HL-60 (cell line): ENCODE results near the gene SNX30.

Source experiments
- DNase-seq, 2 experiments: peaks; one replicate each; pipeline ENCODE4 v3.0.0-alpha.2; 2010 to 2020; ENCODE audit warnings: low read depth in 1 of 2, low spot score in 1 of 2
- H3K27ac ChIP-seq: fragments of 250-450 bp; sonication (Bioruptor Pico); replicated peaks from 2 replicates; pipeline ENCODE4 v1.5.1; 2020; ENCODE audit warnings: mild to moderate bottlenecking, moderate library complexity
- H3K27me3 ChIP-seq: fragments of 250-450 bp; sonication (Bioruptor Pico); 2 replicates; pipeline ENCODE4 v1.5.1; 2021; ENCODE audit warnings: mild to moderate bottlenecking, moderate library complexity; ENCODE audit not compliant: insufficient read depth, poor library complexity, severe bottlenecking
- H3K4me3 ChIP-seq: replicated peaks from 2 replicates; pipeline ENCODE4 v1.5.1; 2011; ENCODE audit warnings: mild to moderate bottlenecking, control low read depth, low read length; ENCODE audit not compliant: insufficient read depth
- CTCF ChIP-seq: IDR thresholded peaks from one replicate; pipeline ENCODE4 v1.5.1; 2011; ENCODE audit warnings: low read length, control low read depth, inconsistent platforms; ENCODE audit not compliant: insufficient read depth
- GABPA ChIP-seq: IDR thresholded peaks from 2 replicates; pipeline ENCODE4 v1.6.1; 2012; ENCODE audit warnings: low read depth
- POLR2AphosphoS5 ChIP-seq: IDR thresholded peaks from 2 replicates; pipeline ENCODE4 v1.6.1; 2012; ENCODE audit warnings: low read depth
- REST ChIP-seq: IDR thresholded peaks from 2 replicates; pipeline ENCODE4 v1.6.1; 2012; ENCODE audit warnings: low read depth; ENCODE audit not compliant: insufficient replicate concordance
- SPI1 ChIP-seq: IDR thresholded peaks from 2 replicates; pipeline ENCODE4 v1.6.1; 2012; ENCODE audit warnings: low read depth, mild to moderate bottlenecking, borderline replicate concordance

SNX30 gene

GRCh38 chr9:112870556-112870955, 120.0 kb downstream of the SNX30 start:
- TF ChIP-seq SPI1 (no peak), CTCF (no peak), REST (no peak), GABPA (no peak), POLR2AphosphoS5 (no peak)
- Histone ChIP-seq H3K4me3 (no peak overlapping the region), H3K27me3 (no peaks in the 10 kb centered on the region), H3K27ac (no peak overlapping the region)
- no peak for DNase-seq

GRCh38 chr9:112872019-112872418, 121.5 kb downstream of the SNX30 start:
- DNase-seq = peak in 1 of 2 experiments; percentile 32
- Histone ChIP-seq H3K4me3 (no peak overlapping the region), H3K27me3 (no peaks in the 10 kb centered on the region), H3K27ac (peak overlapping the region; percentile 24)
- TF ChIP-seq POLR2AphosphoS5 = no peak

- Histone ChIP-seq H3K27ac (no peak overlapping the region), H3K27me3 (no peaks in the 10 kb centered on the region), H3K4me3 (no peak overlapping the region)
- TF ChIP-seq REST (no peak), GABPA (no peak), CTCF (no peak), SPI1 (no peak), POLR2AphosphoS5 (no peak)
- no peak for DNase-seq
Measured at GRCh38 chr9:112873773-112874405, 123.3 kb downstream of the SNX30 start.

GRCh38 chr9:112878752-112879151, 128.2 kb downstream of the SNX30 start:
- no peak for DNase-seq
- no peaks in the 10 kb centered on the region for H3K27me3 ChIP-seq
- TF ChIP-seq GABPA (no peak), REST (no peak), SPI1 (no peak), CTCF (no peak), POLR2AphosphoS5 (no peak)
- H3K27ac ChIP-seq = no peak overlapping the region
- no peak overlapping the region for H3K4me3 ChIP-seq
